Measurements from ENCODE around the gene NXF1. TPM values are rescaled to one million over a fixed set of nuclear protein-coding genes. Genes with fewer than 3 reads are reported as not detected.
A peak's percentile ranks its signal among the peaks of the same experiment; 100 is the strongest.

NXF1 gene
- polyA plus RNA-seq, 1 donor (not counting 4 experiments of a cell fraction or from before 2014, with no cell fraction given), result 25.3 TPM

DNA sequence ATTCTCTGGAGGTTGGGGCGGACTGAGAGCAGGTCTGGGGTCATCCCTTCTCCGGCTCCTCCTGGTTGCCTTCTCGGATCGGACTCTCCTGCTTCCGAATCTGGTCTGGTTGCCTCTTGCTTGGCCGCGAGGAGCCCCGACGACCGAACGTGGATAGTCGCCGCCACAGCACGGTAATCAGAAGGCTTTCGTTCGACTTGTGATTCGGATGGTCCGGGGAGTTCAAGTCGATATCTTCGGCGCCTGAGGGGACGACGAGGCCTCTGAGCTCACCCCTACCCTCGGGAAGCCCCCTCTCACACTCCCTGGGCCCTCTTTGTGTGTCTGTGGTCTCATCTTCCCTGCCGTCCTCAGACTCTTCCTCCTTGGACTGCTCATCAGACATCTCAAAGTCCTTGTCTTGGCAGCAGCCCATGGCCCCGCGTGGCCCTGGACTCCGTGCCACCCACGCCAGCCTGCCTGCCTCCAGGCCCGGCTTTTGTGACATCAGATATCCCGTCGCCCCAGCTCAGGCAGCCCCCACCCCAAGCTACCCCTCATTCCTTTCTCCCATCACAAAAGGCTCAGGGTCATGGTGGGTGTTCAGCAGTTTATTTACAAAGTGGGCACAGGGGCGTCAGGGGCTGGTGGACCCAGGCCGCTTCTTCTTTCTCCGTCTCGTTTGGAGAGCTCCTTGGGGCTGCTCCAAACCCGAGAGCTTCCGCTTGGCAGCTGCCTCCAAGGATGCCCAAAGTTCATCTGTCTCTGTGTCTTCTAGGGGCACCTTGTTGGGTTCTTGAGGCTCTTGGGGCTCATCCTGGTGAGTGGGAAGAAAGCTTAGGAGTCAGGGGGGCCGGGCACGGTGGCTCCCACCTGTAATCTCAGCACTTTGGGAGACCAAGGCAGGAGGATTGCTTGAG, 27.3 kb upstream of the NXF1 start, which contains the start of gene TEX54:
Gene TEX54, minus strand, starts transcription at position 506 of the 899 bp plus-strand sequence.
- H3K4me2 ChIP-seq (ENCODE audit: control insufficient read depth, extremely low read depth, insufficient read depth, low read depth, low read length), result peak within 1 kb of the TSS; percentile 96
- H3K4me3 ChIP-seq (ENCODE audit: control insufficient read depth in 2 of 3, extremely low read depth in 1 of 3, insufficient read depth in 2 of 3, low read depth in 1 of 3, low read length in 3 of 3), result peak within 1 kb of the TSS; percentile 89 to 99 (median 97)
- peak within 1 kb of the TSS; percentile 94 for H3K9ac ChIP-seq (ENCODE audit: control insufficient read depth, extremely low read depth, insufficient read depth, low read length)
- dilution Hi-C loops (cut with MboI; ENCODE audit: extremely low pct_ligation_motif_present, low sequenced_read_pairs), result no loop called here
- H3K9me1 ChIP-seq (ENCODE audit: control insufficient read depth, extremely low read depth, insufficient read depth, low read length), result no peaks in the 10 kb centered on the region
- H3K9me3 ChIP-seq (ENCODE audit: control insufficient read depth, low read depth, low read length), result no peaks in the 10 kb centered on the region
- FAIRE-seq (no peak), DNase-seq (ENCODE audit: low read depth, low spot score) (no peak)
- peak within 1 kb of the TSS; percentile 81 for H2AFZ ChIP-seq (ENCODE audit: control insufficient read depth, low read length)
- H4K20me1 ChIP-seq (ENCODE audit: control insufficient read depth, extremely low read depth, insufficient read depth, low read length), result no peaks in the 10 kb centered on the region
- H3K27me3 ChIP-seq (ENCODE audit: control insufficient read depth, extremely low read depth, insufficient read depth, low read length), result no peaks in the 10 kb centered on the region
- peaks cover 25 to 29% of the 10 kb centered on the region in 2 experiments for H3K36me3 ChIP-seq (ENCODE audit: control insufficient read depth in 2 of 2, extremely low read depth in 1 of 2, insufficient read depth in 2 of 2, low read length in 2 of 2)
- peaks cover 55% of the 10 kb centered on the region for H3K79me2 ChIP-seq (ENCODE audit: control insufficient read depth, insufficient read depth, low read length)
- H3K4me1 ChIP-seq (ENCODE audit: control insufficient read depth, extremely low read depth, insufficient read depth, low read length), result peaks cover 12% of the 10 kb centered on the region
- peak within 1 kb of the TSS; percentile 91 for H3K27ac ChIP-seq (ENCODE audit: control insufficient read depth, insufficient read depth, low read length)
- TF ChIP-seq EZH2 (IDR thresholded peaks at IDR 0.05; ENCODE audit: low read length), result no peak
- TF ChIP-seq, protein P1, sequence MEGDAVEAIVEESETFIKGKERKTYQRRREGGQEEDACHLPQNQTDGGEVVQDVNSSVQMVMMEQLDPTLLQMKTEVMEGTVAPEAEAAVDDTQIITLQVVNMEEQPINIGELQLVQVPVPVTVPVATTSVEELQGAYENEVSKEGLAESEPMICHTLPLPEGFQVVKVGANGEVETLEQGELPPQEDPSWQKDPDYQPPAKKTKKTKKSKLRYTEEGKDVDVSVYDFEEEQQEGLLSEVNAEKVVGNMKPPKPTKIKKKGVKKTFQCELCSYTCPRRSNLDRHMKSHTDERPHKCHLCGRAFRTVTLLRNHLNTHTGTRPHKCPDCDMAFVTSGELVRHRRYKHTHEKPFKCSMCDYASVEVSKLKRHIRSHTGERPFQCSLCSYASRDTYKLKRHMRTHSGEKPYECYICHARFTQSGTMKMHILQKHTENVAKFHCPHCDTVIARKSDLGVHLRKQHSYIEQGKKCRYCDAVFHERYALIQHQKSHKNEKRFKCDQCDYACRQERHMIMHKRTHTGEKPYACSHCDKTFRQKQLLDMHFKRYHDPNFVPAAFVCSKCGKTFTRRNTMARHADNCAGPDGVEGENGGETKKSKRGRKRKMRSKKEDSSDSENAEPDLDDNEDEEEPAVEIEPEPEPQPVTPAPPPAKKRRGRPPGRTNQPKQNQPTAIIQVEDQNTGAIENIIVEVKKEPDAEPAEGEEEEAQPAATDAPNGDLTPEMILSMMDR (optimal IDR thresholded peaks at IDR 0.05 in 1 of 3, IDR thresholded peaks at IDR 0.05 in 1 of 3, conservative IDR thresholded peaks at IDR 0.05 in 1 of 3; ENCODE audit: extremely low read depth in 1 of 3, insufficient read depth in 2 of 3, low read length in 3 of 3), result no peak

DNA sequence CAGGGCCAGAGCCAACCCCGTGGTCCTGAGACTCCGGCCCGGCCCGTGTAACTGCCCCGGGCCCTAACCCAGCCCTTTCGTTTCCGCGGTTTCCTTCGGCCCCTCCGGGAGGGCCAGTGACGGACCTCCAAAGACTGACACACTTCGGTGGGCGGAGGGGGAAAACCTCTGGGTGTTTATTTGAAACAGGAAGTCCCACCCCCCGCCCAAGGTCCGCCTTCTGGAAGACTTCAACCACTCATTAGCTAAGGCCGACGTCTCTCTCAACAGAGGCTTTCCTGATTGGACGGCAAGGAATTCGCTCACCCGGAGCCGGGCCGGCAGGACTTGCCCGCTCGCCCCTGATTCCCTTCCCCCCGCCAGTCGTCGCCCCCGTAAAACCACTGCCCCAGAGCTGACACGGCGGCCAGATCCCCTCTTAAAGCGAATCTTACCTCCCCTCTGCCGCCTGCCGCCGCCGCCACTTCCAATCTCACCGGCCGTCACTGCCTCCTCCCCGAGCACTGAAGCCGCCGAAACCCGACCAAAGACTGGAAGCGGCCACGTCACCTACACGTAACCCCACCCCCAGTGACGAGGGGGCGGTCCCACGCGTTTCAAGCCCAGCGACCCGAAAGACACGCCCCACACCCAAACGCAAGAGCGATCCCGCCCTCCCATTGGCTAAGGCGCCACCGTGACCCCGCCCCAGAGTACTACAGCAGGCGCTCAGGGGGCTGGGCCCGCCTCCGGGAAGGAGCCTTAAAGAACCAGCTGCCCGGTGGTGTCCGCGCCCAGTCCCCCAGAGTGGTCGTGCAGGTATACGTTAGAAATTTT, 26.5 kb upstream of the NXF1 start, which contains the start of gene STX5:
Gene STX5, minus strand, starts transcription at position 532 of the 816 bp plus-strand sequence. CDS start 808 bp downstream, outside the sequence.
- Histone ChIP-seq H3K9me3 (ENCODE audit: control insufficient read depth, low read depth, low read length) (no peaks in the 10 kb centered on the region), H3K9me1 (ENCODE audit: control insufficient read depth, extremely low read depth, insufficient read depth, low read length) (no peaks in the 10 kb centered on the region), H3K27me3 (ENCODE audit: control insufficient read depth, extremely low read depth, insufficient read depth, low read length) (no peaks in the 10 kb centered on the region), H3K9ac (ENCODE audit: control insufficient read depth, extremely low read depth, insufficient read depth, low read length) (peak within 1 kb of the TSS; percentile 94), H3K79me2 (ENCODE audit: control insufficient read depth, insufficient read depth, low read length) (peaks cover 52% of the 10 kb centered on the region), H3K4me3 (ENCODE audit: control insufficient read depth in 2 of 3, extremely low read depth in 1 of 3, insufficient read depth in 2 of 3, low read depth in 1 of 3, low read length in 3 of 3) (peak within 1 kb of the TSS; percentile 89 to 99 (median 97)), H2AFZ (ENCODE audit: control insufficient read depth, low read length) (peak within 1 kb of the TSS; percentile 81), H3K36me3 (ENCODE audit: control insufficient read depth in 2 of 2, extremely low read depth in 1 of 2, insufficient read depth in 2 of 2, low read length in 2 of 2) (peaks cover 31 to 37% of the 10 kb centered on the region in 2 experiments), H4K20me1 (ENCODE audit: control insufficient read depth, extremely low read depth, insufficient read depth, low read length) (no peaks in the 10 kb centered on the region), H3K27ac (ENCODE audit: control insufficient read depth, insufficient read depth, low read length) (peak within 1 kb of the TSS; percentile 91), H3K4me2 (ENCODE audit: control insufficient read depth, extremely low read depth, insufficient read depth, low read depth, low read length) (peak within 1 kb of the TSS; percentile 96), H3K4me1 (ENCODE audit: control insufficient read depth, extremely low read depth, insufficient read depth, low read length) (peaks cover 12% of the 10 kb centered on the region)
- dilution Hi-C loops (cut with MboI; ENCODE audit: extremely low pct_ligation_motif_present, low sequenced_read_pairs), result no loop called here
- no peak for TF ChIP-seq EZH2 (IDR thresholded peaks at IDR 0.05; ENCODE audit: low read length)
- DNase-seq (ENCODE audit: low read depth, low spot score) (peak; percentile 92), FAIRE-seq (peak; percentile 23)
